NCI-H446 treated with DMSO at 0.1 percent for 48 hours (cell line): ENCODE results near the gene CPLX3.
A peak's percentile ranks its signal among the peaks of the same experiment; 100 is the strongest.

Experiments used
- DNase-seq: peaks from one replicate; lab custom pipeline; 2025; lab: John Stamatoyannopoulos, UW

CPLX3 gene

DNA sequence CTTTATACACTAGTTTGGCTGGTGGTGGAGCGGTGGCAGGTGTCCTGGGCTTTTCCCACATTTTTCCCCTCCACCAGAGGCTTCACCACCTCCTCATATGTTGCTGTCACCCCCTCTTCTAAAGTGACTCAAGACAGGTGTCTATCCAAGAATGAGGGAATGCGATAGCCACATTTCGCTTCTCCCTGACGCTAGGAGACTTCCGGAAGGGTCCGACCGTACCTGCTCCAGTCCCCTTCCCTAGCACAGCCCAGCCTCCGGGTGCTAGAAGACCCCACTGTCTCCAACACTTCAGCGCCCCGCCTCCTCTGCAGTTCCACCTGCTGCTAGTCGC, 46.2 kb downstream of the CPLX3 start:
- DNase-seq = no peak

DNA sequence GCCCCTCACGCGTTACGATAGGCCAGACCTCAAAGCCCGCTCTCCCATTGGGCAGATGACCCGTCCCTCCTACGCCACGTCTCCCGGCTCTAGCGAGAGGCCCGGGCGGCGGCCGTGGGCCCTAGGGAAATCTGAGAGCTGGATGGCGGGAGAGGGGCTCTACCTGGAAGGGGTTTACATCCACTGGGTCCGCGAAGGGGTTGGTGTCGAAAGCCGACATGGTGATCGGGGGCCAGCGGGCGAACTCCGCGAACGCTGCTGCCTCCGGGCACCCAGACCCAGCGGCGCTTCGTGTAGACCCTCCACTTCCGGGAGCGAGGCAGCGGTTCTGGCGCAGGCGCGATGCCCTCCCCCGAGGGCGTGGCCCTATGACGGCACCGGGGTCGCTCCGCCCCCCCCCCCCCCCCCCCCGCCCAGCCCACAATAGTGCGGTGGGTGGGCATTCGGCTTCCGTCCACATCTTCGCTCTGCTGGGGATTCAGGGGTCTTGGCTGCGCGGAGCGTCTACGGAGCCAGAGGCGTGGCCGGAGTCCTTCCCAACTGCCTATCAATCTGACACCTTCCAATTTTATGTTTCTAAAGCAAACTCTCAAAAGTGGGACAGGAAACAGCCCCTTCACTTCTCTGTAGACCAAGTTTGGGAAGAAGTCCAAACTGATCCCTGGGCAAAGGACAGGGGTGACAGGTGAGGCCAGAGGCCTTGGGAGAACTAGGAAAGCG, 46.8 kb downstream of the CPLX3 start, which contains the start of gene SCAMP2:
Gene SCAMP2 (minus strand): TSS at position 330 of the 720 bp plus-strand sequence. CDS start 110 bp downstream, at position 220.
- peak; percentile 78 for DNase-seq

DNA sequence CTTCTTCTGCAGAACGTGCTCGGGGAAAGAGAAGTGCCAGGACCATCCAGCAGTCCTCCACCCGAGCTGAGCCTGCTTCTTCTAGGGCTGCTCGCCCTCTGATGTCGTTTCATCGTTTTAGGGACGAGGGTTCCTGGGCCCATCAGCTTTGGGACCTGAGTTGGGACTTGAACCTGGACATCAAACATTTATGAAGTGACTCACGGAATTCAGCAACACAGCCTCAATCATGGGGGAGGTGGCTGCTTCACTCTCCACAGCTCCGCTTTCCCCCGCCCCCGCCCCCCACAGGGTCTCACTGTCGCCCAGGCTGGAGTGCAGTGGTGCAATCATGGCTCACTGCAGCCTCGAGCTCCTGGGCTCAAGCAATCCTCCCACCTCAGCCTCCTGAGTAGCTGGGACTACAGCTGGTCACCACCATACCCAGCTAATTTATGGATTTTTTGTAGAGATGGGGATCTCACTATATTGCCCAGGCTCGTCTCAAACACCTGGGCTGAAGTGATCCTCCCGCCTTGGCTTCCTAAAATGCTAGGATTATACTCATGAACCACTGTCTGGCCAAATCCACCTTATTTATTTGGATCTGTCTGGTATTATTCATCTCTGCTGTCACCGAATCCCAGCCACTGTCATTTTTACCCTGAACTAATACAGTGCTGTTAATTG, 47.5 kb downstream of the CPLX3 start:
- no peak for DNase-seq

DNA sequence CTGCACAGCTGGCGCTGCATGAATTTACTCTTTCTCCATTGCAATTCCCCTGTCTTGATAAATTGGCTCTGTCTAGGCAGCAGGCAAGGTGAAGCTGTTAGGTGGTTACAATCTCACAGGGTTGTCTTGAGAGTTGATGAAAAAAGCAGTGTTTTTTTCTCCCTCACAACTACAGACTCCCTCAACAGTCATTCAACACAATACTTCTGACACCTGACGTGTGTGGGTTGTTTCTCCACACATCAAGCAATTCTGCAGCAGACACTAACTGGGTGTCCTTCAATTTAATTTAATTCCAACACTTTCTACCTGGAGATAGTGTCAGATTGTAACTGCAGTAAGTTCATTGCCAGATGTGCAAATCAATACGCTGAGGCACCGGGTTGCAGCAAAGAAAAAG, 51.8 kb downstream of the CPLX3 start:
- no peak for DNase-seq
